HG03064 (cell line): ENCODE results near the gene COMMD2.

ENCODE experiments used
- ATAC-seq: cut with Tn5 transposase; IDR thresholded peaks from one replicate; pipeline ENCODE4 v1.9.1; 2021; ENCODE audit warnings: low read depth; ENCODE audit not compliant: unreplicated experiment

Gene COMMD2

GRCh38 chr3:149705416-149705815 lies 46.9 kb downstream of the COMMD2 start:
- no peak for ATAC-seq

GRCh38 chr3:149703466-149703865 lies 48.8 kb downstream of the COMMD2 start:
- ATAC-seq: no peak

- no peak for ATAC-seq
Observed at GRCh38 chr3:149702691-149703441, 49.4 kb downstream of the COMMD2 start.

GRCh38 chr3:149701977-149702350 lies 50.3 kb downstream of the COMMD2 start:
- ATAC-seq: no peak

- ATAC-seq: no peak
Observed at GRCh38 chr3:149701206-149701976, 50.9 kb downstream of the COMMD2 start.
